ENCODE measurements around the gene NR3C2. TPM values are rescaled to one million over a fixed set of nuclear protein-coding genes. Genes with fewer than 3 reads are reported as not detected.

Gene NR3C2
- total and polyA plus RNA-seq, 8 donors: 2.0 to 36.4 (median 16.9) TPM

- intact Hi-C loops (cut with DNase I; ENCODE audit: low total_unique reads): no loop called here
- Histone ChIP-seq H3K4me1 (peaks cover 0 to 24% (median 17%) of the 10 kb centered on the region in 4 donors), H3K27me3 (no peaks in the 10 kb centered on the region), H3K27ac (no peak overlapping the region), H3K4me3 (no peak overlapping the region), H3K9me3 (no peaks in the 10 kb centered on the region), H3K36me3 (no peaks in the 10 kb centered on the region)
- DNase-seq: no peak
- 79 to 91% (median 84%) methylated on average over 1 of the region's 1 CpG for WGBS, 5 donors
- TF ChIP-seq CTCF (IDR thresholded peaks at IDR 0.05): no peak
- no peak for TF ChIP-seq POLR2AphosphoS5 (IDR thresholded peaks at IDR 0.05)
- no peak for TF ChIP-seq POLR2A (IDR thresholded peaks at IDR 0.05)
- no peak for TF ChIP-seq EP300 (IDR thresholded peaks at IDR 0.05)
Measured at GRCh38 chr4:148293571-148293970, 148.6 kb downstream of the NR3C2 start.

- H3K27ac ChIP-seq: no peak overlapping the region
- intact Hi-C loops (cut with DNase I; ENCODE audit: low total_unique reads): no loop called here
- no peak for DNase-seq
- H3K9me3 ChIP-seq: no peaks in the 10 kb centered on the region
- H3K4me3 ChIP-seq: no peak overlapping the region
- H3K27me3 ChIP-seq: no peaks in the 10 kb centered on the region
- H3K4me1 ChIP-seq: peaks cover 0 to 29% (median 20%) of the 10 kb centered on the region in 4 donors
- TF ChIP-seq EP300 (IDR thresholded peaks at IDR 0.05): no peak
- no peak for TF ChIP-seq POLR2A (IDR thresholded peaks at IDR 0.05)
- TF ChIP-seq CTCF (IDR thresholded peaks at IDR 0.05): no peak
- no peak for TF ChIP-seq POLR2AphosphoS5 (IDR thresholded peaks at IDR 0.05)
- H3K36me3 ChIP-seq: no peaks in the 10 kb centered on the region
- WGBS, 5 donors: 38 to 70% (median 41%) methylated on average over 1 of the region's 1 CpG
Measured at GRCh38 chr4:148292686-148293085, 149.5 kb downstream of the NR3C2 start.

- H3K4me1 ChIP-seq: peaks cover 5 to 52% (median 31%) of the 10 kb centered on the region in 4 donors
- H3K36me3 ChIP-seq: no peaks in the 10 kb centered on the region
- TF ChIP-seq POLR2A (IDR thresholded peaks at IDR 0.05) (no peak), CTCF (IDR thresholded peaks at IDR 0.05) (no peak), EP300 (IDR thresholded peaks at IDR 0.05) (no peak), POLR2AphosphoS5 (IDR thresholded peaks at IDR 0.05) (peak in 1 of 3 donors; percentile 4)
- H3K9me3 ChIP-seq: no peaks in the 10 kb centered on the region
- no peak overlapping the region for H3K4me3 ChIP-seq
- intact Hi-C loops (cut with DNase I; ENCODE audit: low total_unique reads): no loop called here
- no peaks in the 10 kb centered on the region for H3K27me3 ChIP-seq
- peak in 1 of 2 donors; percentile 31 for DNase-seq
- WGBS, 5 donors: 35 to 58% (median 42%) methylated on average over 4 of the region's 4 CpGs
- H3K27ac ChIP-seq: peak overlapping the region in 1 of 5 donors; percentile 14
Measured at GRCh38 chr4:148289740-148290139, 152.5 kb downstream of the NR3C2 start.

- intact Hi-C loops (cut with DNase I; ENCODE audit: low total_unique reads): no loop called here
- DNase-seq: peak; percentile 19 to 55
- Histone ChIP-seq H3K36me3 (no peaks in the 10 kb centered on the region), H3K9me3 (no peaks in the 10 kb centered on the region), H3K4me1 (peaks cover 5 to 60% (median 38%) of the 10 kb centered on the region in 4 donors), H3K27ac (no peak overlapping the region), H3K4me3 (no peak overlapping the region), H3K27me3 (no peaks in the 10 kb centered on the region)
- 15 to 52% (median 22%) methylated on average over 3 of the region's 3 CpGs for WGBS, 5 donors
- no peak for TF ChIP-seq EP300 (IDR thresholded peaks at IDR 0.05)
- TF ChIP-seq POLR2A (IDR thresholded peaks at IDR 0.05): no peak
Measured at GRCh38 chr4:148288448-148288847, 153.8 kb downstream of the NR3C2 start.

GRCh38 chr4:148287111-148287510 is 155.1 kb downstream of the NR3C2 start:
- H3K27ac ChIP-seq: no peak overlapping the region
- TF ChIP-seq POLR2AphosphoS5 (IDR thresholded peaks at IDR 0.05) (no peak), CTCF (IDR thresholded peaks at IDR 0.05) (no peak), POLR2A (IDR thresholded peaks at IDR 0.05) (no peak), EP300 (IDR thresholded peaks at IDR 0.05) (no peak)
- no peaks in the 10 kb centered on the region for H3K27me3 ChIP-seq
- no peaks in the 10 kb centered on the region for H3K9me3 ChIP-seq
- no peaks in the 10 kb centered on the region for H3K36me3 ChIP-seq
- 61 to 95% (median 81%) methylated on average over 1 of the region's 1 CpG for WGBS, 5 donors
- H3K4me1 ChIP-seq: peaks cover 5 to 68% (median 41%) of the 10 kb centered on the region in 4 donors
- no peak for DNase-seq
- intact Hi-C loops (cut with DNase I; ENCODE audit: low total_unique reads): no loop called here
- H3K4me3 ChIP-seq: no peak overlapping the region

Measured in stomach (tissue), 9 donors.